ENCODE measurements around the gene AGBL1. TPM values are rescaled to one million over a fixed set of nuclear protein-coding genes. Genes with fewer than 3 reads are reported as not detected.

AGBL1 gene
- 2.5 TPM for total RNA-seq

GRCh38 chr15:86079508-86080266 is at the start of gene AGBL1:
AGBL1 (plus strand) TSS chr15:86079871.

Small RNAs within 50 kb of the gene (small RNA-seq; reads per million reads assigned to genes)
- gene RF00284 (ENCODE audit: low replicate concordance) (not detected), gene RNA5SP400 (ENCODE audit: low replicate concordance) (not detected)
